TTC549 (cell line): Measurements from ENCODE around the gene MAML1.

ENCODE experiments used
- FAIRE-seq: peaks from 2 replicates; lab custom pipeline; 2012; peaks lifted over from hg19 to GRCh38; lab: Jason Lieb, UNC

The MAML1 gene

DNA sequence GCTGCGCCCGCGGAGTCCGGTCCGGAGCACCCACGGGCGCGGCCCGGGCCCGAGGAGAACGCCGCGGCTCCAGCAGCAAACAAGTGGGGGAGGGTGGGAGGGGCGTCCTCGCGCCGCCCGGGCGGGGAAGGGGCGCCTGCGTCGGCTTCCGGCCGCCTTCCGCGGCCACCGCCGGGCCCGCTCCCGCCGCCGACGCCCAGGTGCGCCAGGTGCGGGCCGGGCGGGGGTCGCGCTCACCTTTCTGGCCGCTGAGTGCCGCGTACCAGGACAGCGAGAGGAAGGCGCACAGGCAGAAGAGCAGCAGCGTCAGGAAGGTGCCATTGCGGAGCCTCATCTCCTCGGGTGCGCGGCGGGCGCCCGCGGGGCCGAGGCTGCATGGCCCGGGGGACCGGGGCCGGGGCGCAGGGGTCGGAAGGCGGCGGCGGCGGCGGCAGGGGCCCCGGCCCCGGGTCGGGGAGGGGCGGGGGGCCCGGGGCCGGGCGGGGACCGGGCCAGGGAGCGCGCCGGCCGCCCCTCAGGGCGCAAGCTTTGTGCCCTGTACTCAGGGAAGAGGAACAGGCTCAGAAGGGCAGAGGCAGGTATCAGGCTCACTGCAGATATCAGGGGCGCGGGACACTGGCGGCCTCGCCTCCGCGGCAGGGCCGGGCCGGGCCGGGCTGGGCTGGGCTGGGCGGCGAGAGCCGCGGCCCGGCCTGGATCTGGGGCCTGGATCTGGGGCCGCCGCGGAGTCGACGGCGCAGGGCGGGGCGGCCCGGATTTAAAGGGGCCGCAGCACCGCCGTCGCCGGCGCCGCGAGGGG lies 73.8 kb downstream of the MAML1 start, which contains the start of gene MGAT4B:
Gene MGAT4B (minus strand): TSS at position 617 of the 799 bp plus-strand sequence. CDS start 283 bp downstream, at position 334.
- FAIRE-seq: no peak

DNA sequence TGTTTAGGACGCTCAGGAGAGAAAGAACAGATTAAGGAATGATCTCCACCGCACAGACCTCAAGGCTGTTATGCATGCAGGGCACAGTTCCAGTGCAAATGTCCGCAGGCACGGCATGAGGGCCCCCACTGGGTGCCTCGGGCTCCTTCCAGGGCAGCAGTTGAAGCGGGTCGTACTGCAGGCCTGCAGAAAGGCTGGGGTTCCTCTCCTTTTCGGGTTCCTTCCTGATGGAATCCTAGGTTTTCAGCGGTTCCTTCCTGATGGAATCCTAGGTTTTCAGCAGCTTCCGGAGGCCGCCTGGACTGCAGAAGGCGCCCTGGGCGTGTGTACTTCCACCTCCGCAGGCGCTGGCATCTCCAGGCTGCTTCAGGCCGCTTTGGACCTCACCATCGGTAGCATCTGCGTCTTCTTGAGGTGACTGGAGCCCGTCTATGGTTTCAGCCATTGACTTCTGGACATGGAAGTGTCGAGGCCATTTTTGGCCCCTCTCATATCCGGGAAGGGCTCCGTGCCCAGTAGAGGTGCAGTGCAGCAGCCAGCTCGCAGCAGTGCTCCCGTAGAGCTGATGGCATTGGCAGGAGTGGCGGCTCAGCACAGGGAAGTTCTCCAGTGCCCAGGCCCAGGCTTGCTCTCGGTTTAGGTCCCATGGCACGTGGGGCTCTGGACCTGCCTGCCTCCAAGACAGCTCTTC lies 79.7 kb downstream of the MAML1 start:
- FAIRE-seq: no peak

DNA sequence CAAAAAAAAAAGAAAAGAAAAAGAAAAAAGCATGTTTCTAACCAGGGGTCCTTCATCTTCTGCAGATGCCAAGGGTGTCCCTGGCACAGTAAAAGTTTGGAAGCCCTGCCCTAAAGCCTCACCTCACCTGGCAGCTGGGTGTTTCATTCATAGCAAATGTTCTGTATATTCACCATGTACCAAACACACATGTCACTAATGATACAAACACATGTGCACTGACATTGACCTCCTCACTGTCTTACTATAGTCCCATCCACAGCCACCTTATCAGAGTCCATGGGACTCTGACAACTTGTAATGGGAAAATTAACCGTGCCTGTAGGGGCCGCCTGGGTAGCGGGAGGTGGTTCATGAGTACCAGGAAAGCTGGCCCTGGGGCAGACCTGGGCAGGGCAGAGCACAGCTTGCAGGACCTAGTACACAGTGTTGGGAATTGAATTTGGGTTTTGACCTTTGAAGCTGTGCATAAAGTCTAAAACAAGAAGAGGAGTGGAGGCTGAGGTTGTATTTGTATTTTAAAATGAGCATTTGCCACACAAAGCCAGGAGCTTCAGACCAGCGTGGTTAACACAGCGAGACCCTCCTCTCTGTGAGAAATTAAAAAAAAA lies 80.5 kb downstream of the MAML1 start:
- FAIRE-seq: no peak

DNA sequence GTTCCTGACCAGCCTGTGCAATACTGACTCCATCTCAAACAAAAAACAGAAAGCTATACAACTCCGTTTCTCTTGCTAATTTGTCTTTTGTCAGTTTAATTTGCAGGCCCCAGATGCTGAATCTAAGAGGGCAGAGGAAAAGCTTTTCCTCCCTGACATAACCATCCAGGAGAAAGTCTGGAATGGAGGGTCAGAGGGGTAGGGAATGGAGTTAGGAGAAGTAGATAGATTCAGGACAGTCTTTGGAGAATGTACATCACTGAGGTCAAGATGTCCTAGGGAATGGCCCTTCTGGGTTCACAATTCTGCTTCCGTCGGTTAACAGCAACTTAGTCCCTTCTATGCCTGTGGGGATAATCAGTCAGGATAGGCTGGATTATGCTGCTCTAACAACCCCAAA lies 81.5 kb downstream of the MAML1 start:
- FAIRE-seq: no peak

DNA sequence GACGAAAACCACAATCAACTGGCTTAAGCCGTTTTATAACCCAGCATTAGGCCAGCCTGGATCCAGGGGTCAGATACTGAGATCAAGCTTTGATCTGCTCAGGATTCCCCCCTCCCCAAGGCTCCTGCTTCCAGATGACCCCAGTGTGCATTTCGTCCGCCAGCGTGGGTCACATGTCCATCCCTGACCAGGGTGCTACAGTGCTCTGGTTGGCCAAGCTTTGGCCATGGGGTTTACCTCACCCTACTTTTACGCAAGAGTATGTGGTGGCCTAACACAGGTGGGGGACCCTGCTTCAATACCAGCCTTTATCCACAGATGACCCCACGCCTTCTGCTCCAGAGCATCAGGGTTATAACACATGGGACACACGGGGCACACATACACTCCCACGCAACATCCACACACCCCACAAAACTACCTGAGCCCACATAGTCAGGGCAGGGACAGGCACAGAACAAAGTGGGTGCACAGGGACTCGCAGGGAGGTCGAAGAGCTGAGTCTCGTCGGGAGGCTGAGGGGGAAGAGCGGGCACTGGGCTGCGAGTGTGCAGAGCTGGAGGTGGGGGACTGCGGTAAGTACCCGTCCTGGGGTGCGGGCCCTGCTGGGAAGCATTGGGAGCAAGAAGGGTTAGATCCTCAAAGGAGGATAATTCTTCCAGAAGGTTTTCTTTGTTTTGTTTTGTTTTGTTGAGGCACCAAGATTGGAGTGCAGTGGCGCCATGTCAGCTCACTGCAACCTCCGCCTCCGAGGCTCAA lies 83.0 kb downstream of the MAML1 start:
- no peak for FAIRE-seq

DNA sequence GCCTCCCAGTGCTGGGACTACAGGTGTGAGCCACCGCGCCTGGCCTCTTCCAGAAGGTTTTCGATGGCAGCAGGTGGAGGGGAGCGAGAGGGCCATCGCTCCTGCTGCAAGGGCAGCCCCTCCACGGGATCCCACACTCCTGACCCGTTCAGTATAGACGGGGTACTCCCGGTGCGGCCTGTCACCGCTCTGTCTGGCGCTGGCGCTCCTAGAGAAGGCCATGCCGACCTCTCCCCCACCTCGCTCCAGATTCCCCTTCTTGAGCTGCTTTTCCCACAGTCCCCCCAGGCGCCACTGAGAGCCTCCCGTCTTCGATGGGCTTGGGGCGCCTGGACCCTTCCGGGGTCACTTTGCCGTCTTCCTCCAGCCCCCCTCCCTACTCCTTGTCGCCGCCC lies 83.8 kb downstream of the MAML1 start:
- no peak for FAIRE-seq

DNA sequence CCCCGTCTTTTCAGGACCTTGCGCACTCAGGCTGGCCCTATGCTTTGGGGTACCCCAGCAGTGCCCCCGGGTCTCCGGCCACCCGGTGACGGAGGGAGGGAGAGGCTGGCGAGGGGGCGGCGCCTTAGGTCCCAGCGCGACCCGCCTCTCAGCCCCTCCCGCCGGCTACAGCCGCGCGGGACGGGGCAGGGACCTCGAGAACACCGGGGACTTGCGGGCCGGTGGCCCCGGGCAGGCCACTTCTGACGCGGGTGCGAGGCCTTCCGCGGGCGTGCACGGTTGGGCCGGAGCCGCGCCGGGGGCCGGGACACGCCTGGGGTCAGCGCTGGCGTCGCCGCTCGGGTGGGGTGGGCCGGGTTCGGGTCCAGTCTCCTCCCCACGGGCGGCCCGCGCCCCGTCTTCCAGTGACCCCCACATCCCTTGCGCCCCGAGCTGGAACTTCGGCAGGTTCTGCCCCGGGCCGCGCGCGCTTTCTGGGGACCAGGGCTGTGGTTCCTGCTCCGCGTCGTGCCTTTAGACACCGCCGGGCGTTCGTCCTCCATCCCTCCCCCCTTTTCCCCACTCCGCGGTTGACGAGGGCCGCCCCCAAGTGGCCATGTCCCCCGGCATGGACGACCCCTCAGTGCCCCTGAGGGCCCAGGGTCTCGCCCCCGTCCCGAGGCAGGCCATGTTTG lies 84.3 kb downstream of the MAML1 start:
- FAIRE-seq: no peak

DNA sequence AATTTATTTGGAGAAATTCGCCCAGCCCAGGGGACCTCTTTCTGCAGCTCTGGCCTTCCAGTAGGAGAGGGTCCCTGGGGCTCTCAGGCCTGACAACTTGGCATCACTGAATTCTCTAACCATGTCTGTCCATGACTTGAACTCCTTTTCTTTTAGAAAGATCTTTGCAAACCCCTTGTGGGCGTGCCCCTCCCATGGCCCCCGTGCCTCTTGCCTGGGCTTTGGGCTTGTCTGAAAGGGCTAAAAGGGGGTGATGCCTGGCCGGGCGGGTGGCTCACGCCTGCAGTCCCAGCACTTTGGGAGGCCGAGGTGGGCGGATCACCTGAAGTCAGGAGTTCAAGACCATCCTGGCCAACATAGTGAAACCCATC lies 84.8 kb downstream of the MAML1 start:
- FAIRE-seq: no peak

DNA sequence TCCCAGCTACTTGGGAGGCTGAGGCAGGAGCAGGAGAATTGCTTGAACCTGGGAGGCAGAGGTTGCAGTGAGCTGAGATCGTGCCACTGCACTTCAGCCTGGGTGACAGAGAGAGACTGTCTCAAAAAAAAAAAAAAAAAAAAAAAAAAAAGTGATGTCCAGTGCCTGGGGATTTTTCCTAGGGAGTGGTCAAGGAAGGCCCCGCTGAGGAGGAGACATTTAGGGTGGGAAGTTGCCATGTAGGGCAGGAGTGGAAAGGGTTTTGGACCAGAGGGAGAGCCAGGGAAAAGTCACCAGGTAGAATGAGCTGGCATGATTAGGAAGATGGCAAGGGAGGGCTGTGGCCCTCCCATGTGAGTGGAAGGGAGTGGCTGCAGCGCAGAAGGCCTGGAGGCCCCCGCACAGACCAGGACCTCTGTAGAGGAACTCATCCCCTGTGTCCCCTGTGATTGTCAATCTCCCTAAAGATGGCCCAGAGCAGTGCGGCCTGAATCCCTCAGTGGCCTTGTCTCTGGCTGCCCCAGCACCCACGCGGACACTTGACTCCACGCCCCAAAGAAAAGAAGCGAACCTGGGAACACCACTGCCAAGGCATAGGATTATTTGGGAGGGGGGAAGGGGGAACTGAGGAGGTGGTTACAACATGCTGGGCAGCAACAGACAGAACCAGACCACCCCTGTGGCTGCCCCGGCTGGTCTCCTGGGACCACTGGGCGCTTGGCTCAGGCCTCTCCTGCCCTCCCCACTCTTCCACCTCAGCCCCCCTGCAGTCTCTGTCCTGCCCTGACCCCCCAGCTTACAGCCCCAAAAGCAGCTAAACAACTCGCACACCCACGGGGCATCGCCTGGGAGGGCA lies 85.5 kb downstream of the MAML1 start:
- no peak for FAIRE-seq

DNA sequence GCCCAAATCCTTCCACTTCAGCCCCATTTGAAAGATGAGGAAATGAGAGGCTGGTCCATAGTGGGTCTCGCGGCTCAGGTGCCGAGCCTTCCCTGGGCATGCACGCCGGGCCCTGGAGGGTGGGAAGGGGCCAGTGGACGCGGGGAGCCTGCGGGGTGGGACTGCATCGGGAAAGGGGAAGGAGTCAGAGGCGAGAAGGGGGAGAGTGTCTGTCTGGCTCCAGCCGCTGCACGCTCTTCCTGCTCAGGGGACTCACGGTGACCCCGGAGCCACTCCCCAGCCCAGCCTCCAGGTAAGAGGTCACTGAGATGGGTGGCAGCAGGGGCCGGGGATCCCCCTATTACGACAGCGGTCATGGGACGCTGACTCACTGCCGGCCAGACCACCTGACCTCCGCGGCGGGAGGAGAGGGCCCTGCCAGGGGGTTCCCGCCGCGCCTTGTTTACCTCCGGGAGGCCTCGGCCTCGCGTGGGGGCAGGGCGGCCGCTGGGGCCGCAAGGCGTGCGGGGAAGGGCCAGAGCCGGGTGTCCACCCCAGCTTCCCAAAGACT lies 86.2 kb downstream of the MAML1 start:
- FAIRE-seq: no peak

DNA sequence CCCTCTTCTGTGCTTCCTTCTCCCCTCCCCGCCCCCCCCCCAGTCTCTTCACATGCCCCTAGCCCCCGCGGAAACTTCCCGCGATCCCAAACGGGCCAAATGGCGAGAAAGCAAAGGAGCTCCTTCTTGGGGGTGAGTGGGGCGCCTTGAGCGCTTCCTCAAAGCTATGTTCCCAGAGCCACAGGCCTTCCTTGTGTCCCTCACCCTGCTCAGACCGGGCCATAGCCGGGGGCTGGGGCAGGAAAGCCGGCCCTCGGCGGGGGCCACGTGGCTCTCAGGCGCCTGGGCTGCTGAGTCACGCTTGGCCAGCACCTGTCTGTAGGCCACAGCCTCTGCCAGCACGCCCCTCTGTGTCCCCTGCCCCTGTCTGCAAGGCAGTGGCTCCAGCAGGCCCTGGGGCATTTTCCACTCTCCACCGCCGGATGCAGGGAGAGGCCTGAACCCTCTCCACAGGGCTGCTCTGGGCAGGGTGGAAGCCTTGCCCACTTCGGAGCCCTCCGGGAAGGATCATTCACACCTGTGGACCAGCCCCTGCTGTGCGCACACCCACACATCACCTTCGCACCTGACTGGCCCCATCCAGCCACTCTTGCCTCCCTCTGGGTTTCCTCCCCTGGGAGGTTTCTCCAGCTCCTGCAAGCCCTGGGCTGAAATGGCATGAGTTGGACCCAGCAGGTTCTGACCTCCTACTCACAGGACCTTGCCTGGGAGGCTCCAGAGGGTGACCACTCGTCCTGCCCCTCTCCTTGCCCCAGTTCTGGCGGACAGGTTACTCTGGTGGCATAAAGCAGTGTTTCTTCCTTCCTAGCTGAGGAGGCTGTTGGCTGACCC lies 86.9 kb downstream of the MAML1 start:
- FAIRE-seq: no peak

DNA sequence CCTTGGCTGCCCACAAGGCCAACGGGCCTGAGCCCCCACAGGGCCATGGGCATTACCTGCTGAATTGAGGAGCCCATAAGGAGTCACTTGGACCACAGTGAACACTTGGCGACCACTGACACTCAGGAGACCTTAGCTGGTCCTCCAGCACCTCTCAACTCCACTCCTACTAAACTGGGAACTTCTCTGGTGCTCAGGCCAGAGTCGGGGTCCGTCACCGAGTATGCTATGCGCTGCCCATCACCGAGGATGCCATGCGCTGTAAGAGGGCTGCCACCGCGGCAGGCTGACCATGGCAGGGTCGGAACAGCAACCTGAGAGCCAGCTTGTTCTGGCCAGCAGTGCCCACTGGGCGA lies 87.5 kb downstream of the MAML1 start:
- FAIRE-seq: no peak

DNA sequence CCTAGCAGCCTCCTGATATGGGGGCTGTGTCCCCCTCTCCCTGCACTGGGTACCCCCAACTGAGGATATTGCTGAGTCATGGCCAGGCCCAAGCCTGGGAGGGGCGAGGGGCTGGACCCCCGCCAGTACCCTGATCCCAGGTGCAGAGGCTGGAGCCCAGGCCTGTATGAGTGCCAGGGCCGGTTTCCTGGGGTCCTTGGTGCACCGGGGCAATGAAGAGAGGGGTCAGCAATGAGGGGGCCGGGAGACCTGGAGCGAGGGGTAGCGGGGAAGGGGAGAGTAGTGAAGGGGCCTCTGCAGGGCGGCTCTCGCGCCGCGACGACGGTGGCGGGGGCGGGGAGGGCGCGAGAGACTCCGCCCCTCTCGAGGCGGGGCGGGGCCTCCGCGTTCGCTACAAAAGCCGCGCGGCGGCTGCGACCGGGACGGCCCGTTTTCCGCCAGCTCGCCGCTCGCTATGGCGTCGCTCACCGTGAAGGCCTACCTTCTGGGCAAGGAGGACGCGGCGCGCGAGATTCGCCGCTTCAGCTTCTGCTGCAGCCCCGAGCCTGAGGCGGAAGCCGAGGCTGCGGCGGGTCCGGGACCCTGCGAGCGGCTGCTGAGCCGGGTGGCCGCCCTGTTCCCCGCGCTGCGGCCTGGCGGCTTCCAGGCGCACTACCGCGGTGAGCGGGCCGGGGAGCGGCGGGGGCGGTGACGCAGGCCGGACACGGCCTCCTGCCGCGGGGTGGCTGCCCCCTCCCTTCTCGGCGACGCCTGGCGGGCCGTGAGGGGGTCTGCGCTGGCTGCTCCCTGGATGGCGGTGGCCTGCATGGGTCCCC lies 88.1 kb downstream of the MAML1 start, which contains the start of gene SQSTM1:
Gene SQSTM1 (plus strand): TSS at position 423 of the 815 bp plus-strand sequence. CDS start 32 bp downstream, at position 455.
- no peak for FAIRE-seq

DNA sequence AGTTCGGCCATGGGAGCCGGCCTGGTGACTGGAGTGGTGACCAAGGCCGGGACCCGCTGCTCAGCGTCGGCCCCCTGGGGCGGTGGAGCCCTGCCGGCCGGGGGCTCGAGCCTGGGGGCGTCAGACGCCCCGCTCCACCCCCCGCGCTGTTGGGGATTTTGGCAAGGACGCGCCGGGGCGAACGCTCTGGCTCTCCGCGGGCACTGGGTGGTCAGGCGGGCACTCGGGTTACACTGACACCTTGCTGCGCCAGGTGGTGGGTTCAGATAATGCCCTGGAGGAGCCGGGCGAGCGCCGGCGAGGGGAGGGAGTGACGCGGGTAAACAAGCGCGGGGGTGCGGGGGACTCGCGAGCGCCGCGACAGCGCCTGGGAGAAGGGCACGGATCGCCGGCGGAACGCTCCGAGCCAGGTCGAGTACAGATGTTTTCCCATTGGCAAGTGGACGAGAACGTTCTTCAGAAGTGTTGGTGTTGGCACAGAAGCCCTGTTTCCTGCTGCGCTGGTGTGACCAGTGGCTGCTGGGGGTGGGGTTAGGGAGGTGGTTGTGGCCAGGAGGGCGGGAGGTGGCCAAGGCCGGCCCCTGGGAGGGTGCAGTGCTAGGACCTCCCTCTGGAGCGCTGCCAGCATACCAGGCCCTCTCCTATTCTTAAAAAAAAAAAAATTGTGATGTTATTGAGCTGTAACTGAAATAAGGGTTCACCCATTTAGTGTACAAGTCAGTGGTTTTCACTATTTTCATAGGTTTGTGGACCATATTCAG lies 88.9 kb downstream of the MAML1 start:
- FAIRE-seq: no peak

DNA sequence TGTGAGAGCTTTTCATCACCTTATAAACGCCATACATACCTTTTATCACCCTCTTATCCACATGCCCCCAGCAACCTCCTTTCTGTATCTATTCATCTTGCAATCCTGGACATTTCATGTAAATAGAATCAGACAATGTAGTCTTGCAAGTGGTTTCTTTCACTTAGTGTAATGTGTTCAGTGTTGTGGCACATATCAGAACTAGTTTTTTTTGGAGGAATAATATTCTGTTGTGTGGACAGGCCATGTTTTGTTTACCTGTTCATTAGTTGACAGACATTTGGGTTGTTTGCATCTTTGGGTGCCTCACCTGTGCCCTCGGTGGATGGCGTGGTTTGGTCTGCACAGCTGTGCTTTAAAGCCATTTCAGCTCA lies 89.4 kb downstream of the MAML1 start:
- FAIRE-seq: no peak

DNA sequence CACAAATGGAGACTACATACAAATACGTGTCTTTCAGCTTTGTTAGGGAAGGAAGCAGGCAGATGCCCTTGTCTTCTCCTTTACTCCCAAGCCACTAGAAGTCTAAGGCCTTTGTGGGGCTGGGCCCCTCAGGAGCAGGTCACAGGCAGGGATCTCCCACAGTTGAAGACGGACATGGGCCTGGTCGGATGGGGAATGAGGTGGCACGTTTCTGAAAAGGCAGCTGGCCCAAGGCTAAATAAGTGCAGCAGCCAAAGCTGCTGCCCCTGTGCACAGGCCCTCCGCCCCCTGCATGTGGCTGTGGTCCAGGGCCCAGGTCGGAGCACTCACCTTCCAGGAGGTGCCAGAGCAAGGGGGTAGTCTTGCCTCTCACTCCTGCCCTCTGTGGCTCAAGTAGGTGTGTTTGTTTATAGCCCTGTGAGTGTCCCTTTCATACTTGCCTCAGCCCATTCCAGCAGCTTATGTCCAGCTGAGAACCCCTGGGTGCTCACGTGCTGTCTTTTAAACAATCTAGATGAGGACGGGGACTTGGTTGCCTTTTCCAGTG lies 89.9 kb downstream of the MAML1 start:
- no peak for FAIRE-seq

DNA sequence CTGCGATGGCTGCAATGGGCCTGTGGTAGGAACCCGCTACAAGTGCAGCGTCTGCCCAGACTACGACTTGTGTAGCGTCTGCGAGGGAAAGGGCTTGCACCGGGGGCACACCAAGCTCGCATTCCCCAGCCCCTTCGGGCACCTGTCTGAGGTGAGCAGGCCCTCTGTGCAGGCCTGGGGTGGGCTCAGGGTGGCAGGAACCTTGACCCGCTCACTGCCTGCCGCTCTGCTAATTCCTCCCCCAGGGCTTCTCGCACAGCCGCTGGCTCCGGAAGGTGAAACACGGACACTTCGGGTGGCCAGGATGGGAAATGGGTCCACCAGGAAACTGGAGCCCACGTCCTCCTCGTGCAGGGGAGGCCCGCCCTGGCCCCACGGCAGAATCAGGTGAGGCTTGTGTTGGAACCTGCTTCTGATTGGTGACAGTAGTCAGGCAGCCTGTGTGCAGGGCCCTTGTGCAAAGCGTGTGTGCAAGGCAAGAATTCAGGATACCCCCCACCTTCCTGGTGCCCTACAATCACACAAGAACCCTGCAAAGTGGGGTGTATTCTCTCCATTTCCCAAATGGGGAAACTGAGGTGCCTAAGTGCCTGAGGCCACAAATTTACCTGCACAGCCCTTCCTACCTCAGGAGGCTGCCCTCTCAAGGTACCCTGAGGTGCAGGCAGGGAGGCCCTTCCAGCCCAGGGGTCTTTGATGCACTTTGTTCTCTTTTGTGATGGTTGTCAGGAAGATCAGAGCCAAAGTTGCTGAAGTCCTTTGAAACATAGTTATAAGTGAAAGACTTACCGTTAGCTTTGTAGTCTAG lies 91.5 kb downstream of the MAML1 start:
- no peak for FAIRE-seq
